Smooth muscle cell (in vitro differentiated cells): ENCODE data around the gene SLC30A1. TPM values are rescaled to one million over a fixed set of nuclear protein-coding genes. Genes with fewer than 3 reads are reported as not detected.

Experiments
- DNase-seq: peaks from one replicate; lab custom pipeline; 2025; ENCODE audit not compliant: unreplicated experiment; lab: John Stamatoyannopoulos, UW
- H2AFZ ChIP-seq: fragments of 200-600 bp; sonication (generic); 2 replicates; pipeline ENCODE4 v1.6.0; 2016; ENCODE audit warnings: antibody characterized with exemption, low read depth, mild to moderate bottlenecking
- H3F3A ChIP-seq: fragments of 200-600 bp; sonication (generic); 2 replicates; pipeline ENCODE4 v1.6.0; 2017; ENCODE audit warnings: antibody characterized with exemption, low read depth
- H3K27ac ChIP-seq: fragments of 200-600 bp; sonication (generic); 2 replicates; pipeline ENCODE4 v1.5.1; 2016; ENCODE audit warnings: low read depth, mild to moderate bottlenecking
- H3K27me3 ChIP-seq: fragments of 200-600 bp; sonication (generic); 2 replicates; pipeline ENCODE4 v1.6.1; 2016; ENCODE audit warnings: low read depth, mild to moderate bottlenecking
- H3K36me3 ChIP-seq: fragments of 200-600 bp; sonication (generic); 2 replicates; pipeline ENCODE4 v1.5.1; 2016; ENCODE audit warnings: low read depth
- H3K4me1 ChIP-seq: fragments of 200-600 bp; sonication (generic); 2 replicates; pipeline ENCODE4 v1.5.1; 2016; ENCODE audit warnings: low read depth
- H3K4me2 ChIP-seq: fragments of 200-600 bp; sonication (generic); 2 replicates; pipeline ENCODE4 v1.6.0; 2016; ENCODE audit warnings: mild to moderate bottlenecking
- H3K4me3 ChIP-seq: fragments of 200-600 bp; sonication (generic); 2 replicates; pipeline ENCODE4 v1.5.1; 2016; ENCODE audit warnings: mild to moderate bottlenecking
- H3K79me2 ChIP-seq: fragments of 200-600 bp; sonication (generic); 2 replicates; pipeline ENCODE4 v1.6.0; 2016; ENCODE audit warnings: low read depth, mild to moderate bottlenecking
- H3K9ac ChIP-seq: fragments of 200-600 bp; sonication (generic); 2 replicates; pipeline ENCODE4 v1.6.0; 2016; ENCODE audit warnings: low read depth
- H3K9me3 ChIP-seq: fragments of 200-600 bp; sonication (generic); replicated peaks from 2 replicates; pipeline ENCODE4 v1.5.1; 2016; ENCODE audit warnings: low read depth
- H4K20me1 ChIP-seq: fragments of 200-600 bp; sonication (generic); 2 replicates; pipeline ENCODE4 v1.6.0; 2016; ENCODE audit warnings: low read depth
- CTCF ChIP-seq: fragments of 200-600 bp; sonication (generic); IDR thresholded peaks from 2 replicates; pipeline ENCODE4 v1.5.1; 2017; ENCODE audit warnings: borderline replicate concordance, mild to moderate bottlenecking, antibody characterized with exemption; ENCODE audit not compliant: insufficient read depth, poor library complexity, severe bottlenecking
- WGBS: methylation state at CpG from one replicate; pipeline ENCODE4 v1.1.7; 2016; ENCODE audit warnings: low lambda C conversion rate; 5-methylcytosine and 5-hydroxymethylcytosine counted together
- polyA plus RNA-seq: library from polyadenylated mRNA; unstranded; fragments of >200 nt; fragmentation: Nextera tagmentation; extraction: Ambion mirVana; gene quantifications from 2 replicates; pipeline ENCODE4 v1.2.1, GENCODE V29; 2016
- total RNA-seq: library from RNA; depleted of rRNA; stranded (reverse); fragments of >200 nt; gene quantifications from 2 replicates; pipeline ENCODE4 v1.2.3, GENCODE V29; 2014

The SLC30A1 gene
- total and polyA plus RNA-seq, 2 experiments from 2014 or later = 8.0 to 19.0 TPM

GRCh38 chr1:211531194-211532087 is 47.5 kb downstream of the SLC30A1 start:
- DNase-seq = no peak
- no peaks in the 10 kb centered on the region for H3F3A ChIP-seq
- TF ChIP-seq CTCF = no peak
- no peaks in the 10 kb centered on the region for H3K9me3 ChIP-seq
- H3K4me1 ChIP-seq = no peaks in the 10 kb centered on the region
- H3K9ac ChIP-seq = no peak overlapping the region
- H3K27me3 ChIP-seq = no peaks in the 10 kb centered on the region
- no peaks in the 10 kb centered on the region for H3K36me3 ChIP-seq
- no peak overlapping the region for H3K4me3 ChIP-seq
- H4K20me1 ChIP-seq = no peaks in the 10 kb centered on the region
- no peak overlapping the region for H3K4me2 ChIP-seq
- 89% methylated on average over 15 of the region's 15 CpGs for WGBS
- no peak overlapping the region for H2AFZ ChIP-seq
- no peak overlapping the region for H3K27ac ChIP-seq
- no peaks in the 10 kb centered on the region for H3K79me2 ChIP-seq

GRCh38 chr1:211530102-211530501 is 48.9 kb downstream of the SLC30A1 start:
- Histone ChIP-seq H3K79me2 (no peaks in the 10 kb centered on the region), H3K27ac (no peak overlapping the region), H3K4me3 (no peak overlapping the region), H3K27me3 (no peaks in the 10 kb centered on the region), H3F3A (no peaks in the 10 kb centered on the region), H3K4me2 (no peak overlapping the region), H3K9ac (no peak overlapping the region), H3K4me1 (no peaks in the 10 kb centered on the region), H2AFZ (no peak overlapping the region), H4K20me1 (no peaks in the 10 kb centered on the region), H3K9me3 (no peaks in the 10 kb centered on the region), H3K36me3 (no peaks in the 10 kb centered on the region)
- no peak for TF ChIP-seq CTCF
- no peak for DNase-seq
- 95% methylated on average over 2 of the region's 2 CpGs for WGBS

GRCh38 chr1:211529453-211529852 is 49.5 kb downstream of the SLC30A1 start:
- Histone ChIP-seq H3K79me2 (no peaks in the 10 kb centered on the region), H3K9ac (no peak overlapping the region), H3K4me1 (no peaks in the 10 kb centered on the region), H2AFZ (no peak overlapping the region), H3K27me3 (no peaks in the 10 kb centered on the region), H3F3A (no peaks in the 10 kb centered on the region), H3K27ac (no peak overlapping the region), H3K4me3 (no peak overlapping the region), H3K4me2 (no peak overlapping the region), H3K36me3 (no peaks in the 10 kb centered on the region), H4K20me1 (no peaks in the 10 kb centered on the region), H3K9me3 (no peaks in the 10 kb centered on the region)
- TF ChIP-seq CTCF = no peak
- no peak for DNase-seq
- 85% methylated on average over 9 of the region's 9 CpGs for WGBS

GRCh38 chr1:211529011-211529410 is 50.0 kb downstream of the SLC30A1 start:
- no peak overlapping the region for H3K9ac ChIP-seq
- no peak overlapping the region for H3K27ac ChIP-seq
- no peaks in the 10 kb centered on the region for H3F3A ChIP-seq
- no peak for TF ChIP-seq CTCF
- H3K4me2 ChIP-seq = no peak overlapping the region
- no peaks in the 10 kb centered on the region for H3K79me2 ChIP-seq
- no peak for DNase-seq
- H3K36me3 ChIP-seq = no peaks in the 10 kb centered on the region
- H3K4me1 ChIP-seq = no peaks in the 10 kb centered on the region
- H3K4me3 ChIP-seq = no peak overlapping the region
- H3K9me3 ChIP-seq = no peaks in the 10 kb centered on the region
- no peaks in the 10 kb centered on the region for H4K20me1 ChIP-seq
- WGBS = 95% methylated on average over 7 of the region's 7 CpGs
- H2AFZ ChIP-seq = no peak overlapping the region
- no peaks in the 10 kb centered on the region for H3K27me3 ChIP-seq
